HG02870 (cell line): ENCODE data around the gene PEBP1.

ENCODE experiments used
- ATAC-seq: cut with Tn5 transposase; IDR thresholded peaks from one replicate; pipeline ENCODE4 v1.9.1; 2021; ENCODE audit warnings: mild to moderate bottlenecking, moderate library complexity; ENCODE audit not compliant: unreplicated experiment

PEBP1 gene

DNA sequence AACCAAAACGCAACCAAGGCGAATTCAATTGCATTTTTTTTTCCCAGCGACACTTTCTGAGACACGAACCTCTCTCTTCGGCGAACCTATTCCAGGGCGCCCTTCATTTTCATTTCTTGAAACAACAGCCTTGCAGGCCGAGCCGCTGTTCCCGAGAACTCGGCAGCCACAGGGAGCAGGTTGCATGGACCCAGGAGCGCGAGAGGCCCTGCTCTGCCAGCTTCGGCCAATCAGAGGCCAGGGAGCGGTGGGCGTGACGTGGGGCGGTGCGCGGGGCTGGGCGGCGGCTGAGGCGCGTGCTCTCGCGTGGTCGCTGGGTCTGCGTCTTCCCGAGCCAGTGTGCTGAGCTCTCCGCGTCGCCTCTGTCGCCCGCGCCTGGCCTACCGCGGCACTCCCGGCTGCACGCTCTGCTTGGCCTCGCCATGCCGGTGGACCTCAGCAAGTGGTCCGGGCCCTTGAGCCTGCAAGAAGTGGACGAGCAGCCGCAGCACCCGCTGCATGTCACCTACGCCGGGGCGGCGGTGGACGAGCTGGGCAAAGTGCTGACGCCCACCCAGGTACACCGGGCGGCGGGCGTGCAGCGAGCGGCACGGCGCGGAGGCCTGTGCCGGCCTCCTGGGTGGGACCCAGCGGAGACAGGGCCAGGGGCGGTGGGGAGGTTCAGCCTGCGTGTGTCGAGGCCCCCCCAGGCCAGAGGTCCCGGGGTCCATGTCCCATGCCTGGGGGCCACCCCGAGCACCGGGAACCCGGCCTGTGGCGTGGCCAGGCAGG lies at the start of gene PEBP1:
PEBP1 (plus strand) TSS at position 337 of the 771 bp plus-strand sequence; CDS start at position 423, 86 bp downstream.
- peak; percentile 92 for ATAC-seq

DNA sequence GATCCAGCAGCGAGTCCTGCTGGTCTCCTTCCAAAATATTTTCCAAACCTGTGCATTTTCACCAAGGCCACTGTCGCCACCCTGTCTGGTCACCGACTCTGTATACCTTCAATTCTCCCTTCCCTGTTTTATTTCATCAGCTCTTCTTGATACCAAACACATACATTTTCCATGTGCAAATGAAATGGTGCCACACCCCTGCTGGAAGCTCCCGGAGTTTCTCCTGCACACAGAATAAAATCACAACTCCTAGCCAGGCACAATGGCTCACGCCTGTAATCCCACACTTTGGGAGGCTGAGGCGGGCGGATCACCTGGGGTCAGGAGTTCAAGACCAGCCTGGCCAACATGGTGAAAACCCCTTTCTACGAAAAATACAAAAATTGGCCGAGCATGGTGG lies 46.1 kb upstream of the PEBP1 start:
- ATAC-seq, result no peak

DNA sequence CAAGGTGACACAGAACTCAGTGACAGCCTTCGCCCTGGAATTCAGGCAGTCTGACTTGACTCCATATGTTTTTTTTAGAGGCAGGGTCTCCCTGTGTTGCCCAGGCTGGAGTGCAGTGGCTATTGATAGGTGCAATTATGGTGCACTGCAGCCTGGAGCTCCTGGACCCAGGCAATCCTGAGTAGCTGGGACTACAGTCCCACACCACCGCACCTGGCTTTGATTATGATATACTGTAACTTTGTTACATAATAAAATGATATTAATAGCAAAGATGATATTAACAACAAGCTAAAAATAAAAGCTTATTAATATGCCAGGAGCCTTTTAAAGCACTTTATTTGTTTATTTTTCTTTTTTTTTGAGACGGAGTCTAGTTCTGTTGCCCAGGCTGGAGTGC lies 41.9 kb upstream of the PEBP1 start:
- no peak for ATAC-seq

DNA sequence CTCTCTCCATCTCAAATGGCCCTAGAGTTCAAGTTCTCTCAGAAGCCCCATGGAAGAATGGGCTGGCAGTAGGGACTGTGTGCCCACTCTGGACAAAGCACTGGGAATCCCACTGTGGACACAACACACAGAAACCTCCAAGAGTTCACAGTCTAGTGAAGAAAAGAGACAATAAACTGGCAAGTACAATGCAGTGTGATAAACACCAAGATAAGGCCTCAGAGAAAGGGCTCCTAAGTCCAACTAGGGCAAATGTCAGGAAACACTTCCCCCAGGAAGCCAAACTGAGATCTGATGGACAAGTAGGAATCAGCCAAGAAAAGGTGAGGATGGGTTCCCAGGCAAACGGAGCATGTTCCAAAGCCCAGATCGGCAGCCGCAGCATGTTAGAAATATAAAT lies 37.5 kb upstream of the PEBP1 start:
- no peak for ATAC-seq

DNA sequence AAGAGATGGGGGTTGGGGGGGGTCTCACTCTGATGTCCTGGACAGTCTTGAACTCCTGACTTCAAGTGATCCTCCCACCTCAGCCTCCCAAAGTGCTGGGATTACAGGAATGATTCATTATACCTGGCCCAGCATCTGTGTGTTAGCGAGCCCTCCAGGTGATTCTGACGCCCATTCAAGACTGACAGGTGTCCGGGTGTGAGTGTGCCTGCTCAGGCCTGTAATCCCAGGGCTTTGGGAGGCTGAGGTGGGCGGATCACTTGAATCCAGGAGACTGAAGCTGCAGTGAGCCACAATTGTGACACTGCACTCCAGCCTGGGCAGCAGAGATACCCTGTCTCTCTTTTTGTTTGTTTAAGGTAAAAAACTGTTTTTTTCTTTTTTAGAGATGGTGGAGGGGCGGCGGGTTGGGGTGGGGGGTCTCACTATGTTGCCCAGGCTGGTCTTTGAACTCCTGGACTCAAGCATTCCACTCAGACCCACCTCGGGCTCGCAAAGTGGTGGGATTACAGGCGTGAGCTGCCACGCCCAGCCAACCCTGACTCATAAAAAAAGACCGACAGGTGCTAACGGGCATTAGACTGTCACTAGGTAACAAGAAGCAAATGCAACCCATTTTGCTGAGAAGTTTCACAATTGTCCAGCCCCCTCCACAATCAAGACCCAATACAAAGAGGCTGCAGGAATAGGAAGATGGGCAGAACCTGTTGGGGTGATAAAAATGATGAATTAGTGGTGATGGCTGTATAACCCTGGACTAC lies 36.8 kb upstream of the PEBP1 start:
- ATAC-seq, result no peak

DNA sequence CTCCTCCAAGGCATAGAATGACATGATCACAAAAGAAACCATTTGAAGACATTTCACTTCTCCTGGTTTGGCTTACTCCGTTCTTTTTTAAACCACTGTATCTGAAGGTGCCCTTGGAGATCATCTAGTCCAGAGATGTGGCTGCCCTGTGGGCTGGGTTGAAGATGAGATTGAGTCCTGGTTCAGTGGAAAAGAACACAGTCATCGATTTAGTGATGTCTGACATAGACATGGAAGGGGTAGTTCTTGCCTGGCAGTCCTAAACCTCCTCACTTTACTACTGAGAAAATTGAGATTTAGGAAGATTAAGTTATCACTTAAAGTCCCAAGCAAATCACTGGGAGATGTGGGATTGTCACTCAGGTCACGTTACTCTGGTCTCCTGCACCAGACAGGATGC lies 34.9 kb upstream of the PEBP1 start:
- ATAC-seq, result no peak

DNA sequence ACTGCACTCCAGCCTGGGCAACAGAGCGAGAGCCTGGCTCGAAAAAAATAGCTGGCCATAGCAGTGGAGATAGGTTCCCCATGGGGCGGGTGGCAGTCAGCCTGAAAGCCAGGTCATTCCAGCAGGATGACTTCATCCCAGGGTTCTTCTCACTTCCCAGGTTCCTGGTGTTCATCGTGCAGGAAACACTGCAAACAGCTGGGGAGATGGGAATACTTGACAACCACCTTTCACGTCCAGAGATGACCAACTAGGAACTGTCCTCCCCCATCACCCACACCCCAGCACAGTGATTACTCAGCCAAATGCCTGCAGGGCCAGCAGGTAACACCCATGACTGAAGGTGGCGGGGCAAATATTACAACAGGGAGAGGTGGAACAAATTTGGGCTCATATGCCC lies 33.9 kb upstream of the PEBP1 start:
- no peak for ATAC-seq

DNA sequence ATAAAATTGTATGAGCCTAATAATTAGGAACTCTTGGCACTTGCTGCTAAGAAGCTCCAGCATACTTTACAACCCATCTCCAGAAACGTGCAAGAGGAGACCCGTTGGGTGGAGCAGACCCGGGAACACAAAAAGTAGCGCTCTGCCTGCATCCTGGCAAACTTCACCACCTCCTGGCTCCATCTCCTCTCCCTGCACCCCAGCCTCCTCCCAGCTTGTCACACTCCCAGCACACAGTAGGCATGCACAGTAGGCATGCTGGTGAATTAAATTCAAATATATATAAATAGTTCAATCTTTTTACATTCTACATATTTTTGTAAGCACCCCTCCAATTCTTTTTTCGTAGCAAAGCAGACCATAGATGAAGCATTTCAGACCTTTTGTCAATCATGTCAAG lies 33.3 kb upstream of the PEBP1 start:
- no peak for ATAC-seq

DNA sequence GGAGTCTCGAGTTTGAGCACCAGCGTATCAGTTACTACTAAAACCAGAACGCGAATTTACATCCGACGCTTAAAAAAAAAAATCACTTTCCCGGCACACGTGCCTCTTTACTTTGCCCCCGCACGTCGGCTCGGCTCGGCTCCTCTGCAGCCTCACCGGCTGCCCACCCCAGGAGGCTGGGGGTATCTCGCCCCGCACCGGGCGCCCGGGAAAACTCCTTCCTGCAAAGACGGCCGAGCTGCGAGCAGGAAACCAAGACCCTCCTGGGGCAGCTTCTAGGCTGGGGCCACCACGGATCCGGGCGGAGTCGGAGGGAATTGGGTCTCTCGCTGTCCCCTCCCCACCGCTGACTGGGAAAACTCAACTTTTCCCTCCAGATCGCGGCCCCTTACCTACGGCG lies 32.7 kb upstream of the PEBP1 start:
- ATAC-seq, result no peak

DNA sequence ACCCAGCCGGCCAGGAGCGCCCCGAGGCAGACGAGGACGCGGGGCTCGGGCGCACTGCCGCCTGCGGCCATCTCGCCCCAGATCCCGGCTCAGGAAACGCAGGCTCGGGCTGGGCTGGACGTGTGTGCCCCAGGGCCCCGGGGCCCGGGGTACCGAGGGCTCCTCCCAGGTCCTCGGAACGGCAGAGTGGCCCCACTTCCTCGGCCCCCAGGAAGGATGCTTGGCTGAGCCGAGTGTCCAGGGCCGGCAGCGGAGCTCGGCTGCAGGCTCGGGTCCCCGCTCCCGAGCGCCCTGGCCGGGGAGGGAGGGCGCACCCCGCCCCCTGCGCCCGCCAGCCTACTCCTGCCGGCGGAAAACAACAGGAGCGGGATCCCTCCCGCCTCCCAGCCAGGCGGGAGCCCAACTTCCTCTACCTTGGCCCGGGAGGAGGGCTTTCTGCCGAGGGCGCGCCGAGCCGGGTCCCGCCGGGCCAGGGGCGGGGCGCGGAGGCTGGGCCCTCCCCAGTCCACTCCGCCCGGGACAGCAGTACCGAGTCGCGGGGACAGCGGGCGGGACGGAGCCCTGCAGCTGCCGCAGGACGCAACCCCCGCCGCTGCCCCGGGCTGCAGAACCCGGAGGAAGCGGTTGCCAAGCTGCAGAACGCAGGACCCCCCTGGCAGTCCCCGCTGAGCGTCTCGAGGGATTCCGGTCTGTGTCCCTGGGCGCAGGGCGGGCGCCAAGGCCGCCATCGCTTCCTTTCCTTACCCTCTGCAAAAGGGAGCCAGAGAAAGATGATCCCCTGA lies 32.1 kb upstream of the PEBP1 start, which contains the start of gene VSIG10:
VSIG10 (minus strand) TSS at position 411 of the 782 bp plus-strand sequence; CDS start at position 71, 340 bp downstream.
- no peak for ATAC-seq

DNA sequence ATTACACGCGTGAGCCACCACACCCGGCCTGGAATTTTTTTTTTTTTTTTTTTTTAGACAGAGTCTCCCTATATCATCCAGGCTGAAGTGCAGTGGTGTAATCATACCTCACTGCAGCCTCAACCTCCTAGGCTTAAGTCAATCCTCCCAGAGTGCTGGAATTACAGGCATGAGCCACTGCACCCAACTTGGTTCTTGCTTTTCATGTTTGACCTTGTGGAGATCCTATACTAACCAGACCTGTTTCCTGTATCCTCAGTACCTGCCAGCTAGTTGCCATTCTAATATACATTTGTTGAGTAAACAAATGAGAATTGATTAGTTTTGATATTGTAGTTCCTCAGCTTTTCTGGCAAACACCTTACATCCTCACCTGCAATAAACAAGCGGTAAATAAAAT lies 28.9 kb upstream of the PEBP1 start:
- no peak for ATAC-seq

DNA sequence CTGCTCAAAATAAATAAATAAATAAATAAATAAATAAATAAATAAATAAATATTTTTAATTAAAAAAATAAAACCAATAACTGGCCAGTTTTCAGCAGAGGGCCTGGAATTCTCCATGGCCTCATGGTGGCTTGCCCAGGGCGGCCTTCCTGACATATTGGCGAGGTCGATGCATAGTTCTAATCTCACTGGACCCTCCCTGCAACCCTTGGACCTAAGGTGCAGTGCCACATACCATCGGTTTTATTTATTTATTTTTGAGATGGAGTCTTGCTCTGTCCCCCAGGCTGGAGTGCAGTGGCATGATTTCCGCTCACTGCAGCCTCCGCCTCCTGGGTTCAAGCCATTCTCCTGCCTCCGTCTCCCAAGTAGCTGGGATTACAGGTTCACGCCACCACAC lies 28.2 kb upstream of the PEBP1 start:
- no peak for ATAC-seq

DNA sequence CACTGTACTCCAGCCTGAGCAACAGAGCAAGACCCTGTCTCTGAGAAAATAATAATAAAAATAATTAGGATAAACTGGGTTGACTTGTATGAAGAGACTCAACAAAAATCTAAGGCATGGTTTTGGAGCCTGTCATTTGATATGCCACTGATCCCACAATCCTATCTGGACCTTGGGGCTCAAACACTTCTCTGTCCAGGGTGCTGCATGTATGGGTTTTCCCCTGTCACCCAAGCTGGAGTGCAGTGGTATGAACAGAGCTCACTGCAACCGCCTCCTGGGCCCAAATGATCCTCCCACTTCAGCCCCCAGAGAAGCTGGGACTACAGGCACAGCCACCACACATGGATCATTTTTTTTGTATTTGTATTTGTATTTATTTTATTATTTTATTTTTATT lies 26.8 kb upstream of the PEBP1 start:
- ATAC-seq, result no peak

DNA sequence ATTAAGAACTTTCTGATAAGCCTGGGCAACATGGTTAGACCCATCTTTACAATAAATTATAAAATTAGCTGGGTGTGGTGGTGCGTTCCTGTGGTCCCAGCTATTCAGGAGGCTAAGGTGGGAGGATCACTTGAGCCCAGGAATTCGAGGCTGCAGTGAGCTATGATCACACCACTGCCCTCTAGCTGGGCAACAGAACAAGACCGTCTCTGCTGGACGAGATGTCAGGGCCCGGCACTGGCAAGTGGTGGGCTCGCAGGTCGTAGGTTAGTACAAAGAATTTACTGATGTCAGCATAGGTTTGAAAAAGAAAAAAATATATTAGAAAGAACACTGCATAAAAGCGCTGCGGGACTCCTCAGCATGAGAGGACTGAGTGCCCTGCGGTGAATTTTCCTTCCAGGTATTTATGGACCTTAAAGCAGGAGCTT lies 16.5 kb upstream of the PEBP1 start:
- no peak for ATAC-seq

DNA sequence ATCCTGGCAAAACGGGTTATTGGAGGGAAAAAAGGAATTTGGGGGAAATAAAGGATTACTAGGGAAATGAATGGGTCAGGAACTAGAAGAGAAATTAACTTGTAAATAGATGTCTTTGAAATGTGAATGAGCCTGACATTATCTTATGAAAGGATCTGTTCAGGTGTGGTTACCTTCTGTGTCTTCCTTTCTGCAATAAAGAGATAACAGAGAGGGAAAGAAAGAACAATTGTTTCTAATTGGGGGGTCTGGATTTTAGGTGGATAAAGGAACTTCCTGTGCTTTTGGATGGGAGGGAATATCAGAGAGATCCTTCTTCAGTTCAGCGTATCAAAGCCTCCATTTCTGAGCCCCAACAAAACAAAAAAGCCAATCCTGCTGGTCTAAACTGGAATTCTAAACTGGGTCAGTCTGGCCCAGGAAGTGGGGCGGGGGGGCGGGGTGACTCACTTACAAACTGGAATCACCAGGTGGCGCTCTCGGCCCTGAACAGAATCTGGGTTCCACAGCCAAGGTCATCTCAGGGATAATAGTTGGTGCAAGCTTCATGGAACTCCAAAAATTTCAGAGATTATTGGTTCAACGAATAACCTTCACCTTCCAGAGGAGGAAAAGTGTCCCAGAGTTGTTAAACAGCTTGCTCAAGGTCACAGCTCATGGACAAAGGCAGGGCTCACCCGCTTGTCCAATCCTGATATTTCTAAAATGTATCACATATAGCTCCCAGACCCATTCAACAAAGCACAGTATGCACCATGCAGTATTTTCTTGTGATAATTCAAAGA lies 15.2 kb upstream of the PEBP1 start:
- peak; percentile 54 for ATAC-seq

DNA sequence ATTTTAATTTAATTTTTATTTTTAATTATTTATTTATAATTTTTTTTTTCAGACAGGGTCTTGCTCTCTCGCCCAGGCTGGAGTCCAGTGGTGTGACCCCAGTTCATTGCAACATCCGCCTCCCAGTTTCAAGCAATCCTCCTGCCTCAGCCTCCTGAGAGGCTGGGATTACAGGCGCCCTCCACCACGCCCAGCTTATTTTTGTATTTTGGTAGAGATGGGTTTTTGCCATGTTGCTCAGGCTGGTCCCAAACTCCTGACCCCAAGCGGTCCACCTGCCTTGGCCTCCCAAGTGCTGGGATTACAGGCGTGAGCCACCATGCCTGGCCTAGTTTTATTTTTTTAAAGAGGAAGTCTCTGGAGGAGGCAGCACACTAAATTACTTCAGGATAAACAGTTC lies 13.7 kb upstream of the PEBP1 start:
- ATAC-seq, result no peak

DNA sequence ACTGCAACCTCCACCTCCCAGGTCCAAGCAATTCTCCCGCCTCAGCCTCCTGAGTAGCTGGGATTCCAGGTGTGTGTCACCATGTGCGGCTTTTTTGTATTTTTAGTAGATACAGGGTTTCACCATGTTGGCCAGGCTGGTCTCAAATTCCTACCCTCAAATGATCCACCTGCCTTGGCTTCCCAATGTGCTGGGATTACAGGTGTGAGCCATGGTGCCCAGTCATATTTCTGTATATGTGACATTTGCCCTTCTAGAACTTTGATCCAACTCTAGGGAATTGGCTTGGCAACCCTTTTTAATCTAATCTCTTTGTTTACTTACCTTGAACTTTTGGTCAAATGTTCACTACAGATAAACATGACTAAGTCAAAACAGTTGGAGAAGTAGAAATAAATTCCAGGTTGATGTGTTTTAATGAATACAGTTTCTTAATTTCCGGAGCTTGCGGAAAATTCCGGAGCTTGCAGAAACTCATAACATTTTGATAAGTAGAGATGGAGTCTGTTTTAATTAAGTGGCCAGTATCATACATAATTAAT lies 11.5 kb upstream of the PEBP1 start:
- no peak for ATAC-seq

DNA sequence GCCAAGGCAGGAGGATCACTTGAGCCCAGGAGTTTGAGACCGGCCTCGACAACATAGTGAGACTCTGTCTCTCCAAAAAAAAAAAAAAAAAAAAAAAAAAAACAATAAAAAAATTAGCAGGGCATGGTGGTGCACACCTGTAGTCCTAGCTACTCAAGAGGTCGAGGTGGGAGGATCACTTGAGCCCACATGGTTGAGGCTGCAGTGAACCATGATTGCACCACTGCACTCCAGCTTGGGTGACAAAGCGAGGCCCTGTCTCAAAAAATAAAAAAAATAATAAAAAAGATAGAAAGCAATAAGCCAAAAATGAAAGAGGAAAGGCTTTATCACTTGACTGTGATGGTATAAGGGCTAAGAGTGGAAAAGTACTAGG lies 10.2 kb upstream of the PEBP1 start:
- ATAC-seq, result no peak

DNA sequence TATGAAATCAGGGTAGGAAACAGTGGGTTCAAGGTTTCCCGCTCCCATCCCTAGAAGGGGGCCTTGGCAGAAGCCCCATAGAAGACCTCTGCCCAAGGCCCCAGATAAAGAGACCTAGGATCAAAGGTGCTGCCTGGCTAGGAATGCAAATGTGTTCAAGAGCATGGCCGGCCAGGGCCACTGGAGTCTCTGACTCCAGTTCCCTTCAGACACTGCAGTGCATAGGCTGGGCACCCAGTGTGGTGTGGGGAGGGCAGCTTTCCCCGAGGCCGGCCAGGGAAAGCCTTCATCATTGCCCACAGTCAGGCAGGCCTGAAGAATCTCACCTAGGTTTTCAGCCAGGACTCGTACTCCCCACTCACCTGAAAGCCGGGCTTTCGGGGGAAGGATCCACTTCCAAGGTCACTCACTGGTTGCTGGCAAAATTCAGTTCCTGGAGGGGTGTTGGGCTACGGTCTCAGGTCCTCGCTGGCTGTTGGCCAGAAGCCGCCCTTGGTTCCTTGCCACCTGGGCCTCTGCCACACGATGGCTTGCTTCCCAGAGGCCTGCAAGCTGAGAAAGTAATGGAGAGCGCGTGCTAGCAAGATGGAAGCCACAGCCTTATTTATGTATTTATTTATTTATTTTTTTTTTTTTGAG lies 9.7 kb upstream of the PEBP1 start:
- ATAC-seq, result no peak

DNA sequence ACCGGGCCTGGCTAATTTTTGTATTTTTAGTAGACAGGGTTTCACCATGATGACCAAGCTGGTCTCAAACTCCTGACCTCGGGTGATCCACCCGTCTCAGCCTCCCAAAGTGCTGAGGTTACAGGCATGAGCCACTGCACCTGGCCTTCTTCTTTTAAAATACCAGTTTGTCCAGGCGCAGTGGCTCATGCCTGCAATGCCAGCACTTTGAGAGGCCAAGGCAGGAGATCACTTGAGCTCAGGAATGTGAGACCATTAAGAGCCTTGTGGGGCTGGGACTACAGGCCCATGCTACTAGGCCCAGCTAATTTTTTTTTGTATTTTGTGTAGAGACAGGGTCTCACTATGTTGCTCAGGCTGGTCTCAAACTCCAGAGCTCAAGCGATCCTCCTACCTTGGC lies 8.1 kb upstream of the PEBP1 start:
- ATAC-seq, result no peak
